Epithelial cell of esophagus (primary cell): ENCODE measurements around the gene TSPO2.

Source experiments
- DNase-seq: peaks from one replicate; pipeline ENCODE4 v3.0.0; 2010; ENCODE audit warnings: low read depth
- H3K4me3 ChIP-seq: 2 replicates; pipeline ENCODE4 v1.5.1; 2011; ENCODE audit warnings: mild to moderate bottlenecking, low read length, control low read depth
- CTCF ChIP-seq: IDR thresholded peaks from 2 replicates; pipeline ENCODE4 v1.5.1; 2011; ENCODE audit warnings: low read depth, mild to moderate bottlenecking, low read length, control low read depth, inconsistent platforms; ENCODE audit not compliant: insufficient read depth; ENCODE audit errors: missing control alignments

Gene TSPO2

GRCh38 chr6:41027241-41027640 lies 15.0 kb upstream of the TSPO2 start:
- no peak for DNase-seq
- TF ChIP-seq CTCF, result no peak
- H3K4me3 ChIP-seq, result no peak overlapping the region

- peak overlapping the region; percentile 42 for H3K4me3 ChIP-seq
- peak; percentile 69 for TF ChIP-seq CTCF
- DNase-seq, result peak; percentile 58
Observed at GRCh38 chr6:41027799-41028560, 14.3 kb upstream of the TSPO2 start.

- DNase-seq, result no peak
- no peak for TF ChIP-seq CTCF
- H3K4me3 ChIP-seq, result peak overlapping the region; percentile 42
Observed at GRCh38 chr6:41028561-41029412, 13.5 kb upstream of the TSPO2 start.

GRCh38 chr6:41032830-41033229 lies 9.4 kb upstream of the TSPO2 start:
- no peak for TF ChIP-seq CTCF
- DNase-seq, result no peak
- no peak overlapping the region for H3K4me3 ChIP-seq

- no peak overlapping the region for H3K4me3 ChIP-seq
- no peak for DNase-seq
- TF ChIP-seq CTCF, result no peak
Observed at GRCh38 chr6:41033776-41034175, 8.5 kb upstream of the TSPO2 start.

- H3K4me3 ChIP-seq, result no peak overlapping the region
- DNase-seq, result peak; percentile 90
- TF ChIP-seq CTCF, result no peak
Observed at GRCh38 chr6:41036186-41036585, 6.1 kb upstream of the TSPO2 start.
